WTC11 (cell line): ENCODE data around the gene AHRR. TPM values are rescaled to one million over a fixed set of nuclear protein-coding genes. Genes with fewer than 3 reads are reported as not detected.

ENCODE experiments used
- ATAC-seq: fragments of 200-7000 bp; cut with Tn5 transposase; 2 replicates; pipeline ENCODE4 v1.10.0; 2021; ENCODE audit warnings: mild to moderate bottlenecking, moderate library complexity
- CTCF ChIA-PET: fragments of 300-600 bp; sonication (Branson Sonifier 250); formaldehyde crosslinking; loops from one replicate; lab custom pipeline; 2021; ENCODE audit warnings: antibody characterized with exemption; lab: Charles Lee
- POLR2A ChIA-PET: fragments of 350-600 bp; sonication (Branson Sonifier 250); formaldehyde crosslinking; loops from one replicate; lab custom pipeline; 2021; ENCODE audit warnings: antibody characterized with exemption; lab: Charles Lee
- DNase-seq: peaks from one replicate; pipeline ENCODE4 v3.0.0; 2021; ENCODE audit warnings: low spot score
- H3K27ac Mint-ChIP-seq: 2 replicates; pipeline ENCODE4 v1.8.0; 2021; ENCODE audit warnings: mixed read lengths
- H3K27me3 Mint-ChIP-seq: 2 replicates; pipeline ENCODE4 v1.8.0; 2021; ENCODE audit warnings: low read depth, mild to moderate bottlenecking, moderate library complexity, mixed read lengths
- H3K36me3 Mint-ChIP-seq: 2 replicates; pipeline ENCODE4 v1.8.0; 2021; ENCODE audit warnings: mixed read lengths
- H3K4me1 Mint-ChIP-seq: 2 replicates; pipeline ENCODE4 v1.8.0; 2022; ENCODE audit warnings: mixed read lengths
- H3K4me3 Mint-ChIP-seq: 2 replicates; pipeline ENCODE4 v1.8.0; 2021; ENCODE audit warnings: mild to moderate bottlenecking, moderate library complexity, mixed read lengths
- H3K9me3 Mint-ChIP-seq: 2 replicates; pipeline ENCODE4 v1.8.0; 2021; ENCODE audit warnings: mixed read lengths
- ATF1 ChIP-seq: sonication (generic); formaldehyde crosslinking; IDR thresholded peaks from 2 replicates; pipeline ENCODE4 v1.8.1; 2023; ENCODE audit warnings: mild to moderate bottlenecking, moderate library complexity, missing genetic modification reagents
- CBFB ChIP-seq: sonication (generic); formaldehyde crosslinking; IDR thresholded peaks from 2 replicates; pipeline ENCODE4 v1.8.1; 2022; ENCODE audit warnings: mild to moderate bottlenecking, low read depth, missing genetic modification reagents
- EMX1 ChIP-seq: fragments of 250-450 bp; sonication (Bioruptor Pico); IDR thresholded peaks from 2 replicates; pipeline ENCODE4 v1.8.0; 2021; ENCODE audit warnings: mild to moderate bottlenecking
- ETV6 ChIP-seq: sonication (generic); formaldehyde crosslinking; IDR thresholded peaks from 2 replicates; pipeline ENCODE4 v1.8.1; 2022; ENCODE audit warnings: mild to moderate bottlenecking, missing genetic modification reagents
- FOXK1 ChIP-seq: sonication (generic); formaldehyde crosslinking; IDR thresholded peaks from 2 replicates; pipeline ENCODE4 v1.8.0; 2022; ENCODE audit warnings: mild to moderate bottlenecking, moderate library complexity, missing genetic modification reagents
- GABPB1 ChIP-seq: sonication (generic); formaldehyde crosslinking; IDR thresholded peaks from 2 replicates; pipeline ENCODE4 v1.8.1; 2023; ENCODE audit warnings: mild to moderate bottlenecking, missing genetic modification reagents
- HMGA2 ChIP-seq: fragments of 250-450 bp; sonication (Bioruptor Pico); IDR thresholded peaks from 2 replicates; pipeline ENCODE4 v1.4.0; 2021; ENCODE audit warnings: mild to moderate bottlenecking, moderate library complexity
- JAZF1 ChIP-seq: fragments of 250-450 bp; sonication (Bioruptor Pico); IDR thresholded peaks from 2 replicates; pipeline ENCODE4 v1.9.0; 2021; ENCODE audit warnings: moderate library complexity, mild to moderate bottlenecking, inconsistent platforms
- JUN ChIP-seq: sonication (generic); formaldehyde crosslinking; IDR thresholded peaks from 2 replicates; pipeline ENCODE4 v1.8.0; 2023; ENCODE audit warnings: mild to moderate bottlenecking, missing genetic modification reagents
- MYBL2 ChIP-seq: sonication (generic); formaldehyde crosslinking; IDR thresholded peaks from 2 replicates; pipeline ENCODE4 v1.8.1; 2023; ENCODE audit warnings: mild to moderate bottlenecking, moderate library complexity, missing genetic modification reagents
- NR2C2 ChIP-seq: sonication (generic); formaldehyde crosslinking; IDR thresholded peaks from 2 replicates; pipeline ENCODE4 v1.8.0; 2022; ENCODE audit warnings: mild to moderate bottlenecking, missing genetic modification reagents
- SMAD4 ChIP-seq: sonication (generic); formaldehyde crosslinking; IDR thresholded peaks from 2 replicates; pipeline ENCODE4 v1.8.0; 2022; ENCODE audit warnings: mild to moderate bottlenecking, missing genetic modification reagents
- TEAD4 ChIP-seq: sonication (generic); formaldehyde crosslinking; IDR thresholded peaks from 2 replicates; pipeline ENCODE4 v1.8.0; 2022; ENCODE audit warnings: mild to moderate bottlenecking, missing genetic modification reagents
- TP53 ChIP-seq: sonication (generic); formaldehyde crosslinking; IDR thresholded peaks from 2 replicates; pipeline ENCODE4 v1.8.1; 2023; ENCODE audit warnings: mild to moderate bottlenecking, missing genetic modification reagents
- ZBTB21 ChIP-seq: sonication (generic); formaldehyde crosslinking; IDR thresholded peaks from 2 replicates; pipeline ENCODE4 v1.8.1; 2023; ENCODE audit warnings: mild to moderate bottlenecking, missing genetic modification reagents, borderline replicate concordance
- ZNF396 ChIP-seq: fragments of 250-450 bp; sonication (Bioruptor Pico); IDR thresholded peaks from 2 replicates; pipeline ENCODE4 v1.8.0; 2021; ENCODE audit warnings: mild to moderate bottlenecking, moderate library complexity, borderline replicate concordance
- ZNF423 ChIP-seq: fragments of 250-450 bp; sonication (Bioruptor Pico); IDR thresholded peaks from 2 replicates; pipeline ENCODE4 v2.1.2; 2022; ENCODE audit warnings: mild to moderate bottlenecking, moderate library complexity
- total RNA-seq: library from RNA; stranded (reverse); gene quantifications from 3 replicates; pipeline ENCODE4 v1.2.3, GENCODE V29; 2021
- TF ChIP-seq, protein P1 (sequence below): sonication (generic); formaldehyde crosslinking; IDR thresholded peaks from 2 replicates; pipeline ENCODE4 v1.8.1; 2022; ENCODE audit warnings: low read depth, mild to moderate bottlenecking, moderate library complexity, missing genetic modification reagents, borderline replicate concordance
- TF ChIP-seq, protein P2 (sequence below): fragments of 250-450 bp; sonication (Bioruptor Pico); IDR thresholded peaks from 2 replicates; pipeline ENCODE4 v1.8.0; 2021; ENCODE audit warnings: mild to moderate bottlenecking
- TF ChIP-seq, protein P3 (sequence below): sonication (generic); formaldehyde crosslinking; IDR thresholded peaks from 2 replicates; pipeline ENCODE4 v1.8.0; 2023; ENCODE audit warnings: missing genetic modification reagents
- TF ChIP-seq, protein P4 (sequence below): sonication (generic); formaldehyde crosslinking; IDR thresholded peaks from 2 replicates; pipeline ENCODE4 v1.8.1; 2022; ENCODE audit warnings: mild to moderate bottlenecking, missing genetic modification reagents, moderate library complexity, borderline replicate concordance
- TF ChIP-seq, protein P5 (sequence below): sonication (generic); formaldehyde crosslinking; IDR thresholded peaks from 2 replicates; pipeline ENCODE4 v1.8.1; 2023; ENCODE audit warnings: mild to moderate bottlenecking, missing genetic modification reagents, moderate library complexity
- TF ChIP-seq, protein P6 (sequence below): sonication (generic); formaldehyde crosslinking; IDR thresholded peaks from 2 replicates; pipeline ENCODE4 v1.8.1; 2023; ENCODE audit warnings: mild to moderate bottlenecking, missing genetic modification reagents

The AHRR gene
- total RNA-seq, 1 experiment from 2014 or later = 4.5 TPM

DNA sequence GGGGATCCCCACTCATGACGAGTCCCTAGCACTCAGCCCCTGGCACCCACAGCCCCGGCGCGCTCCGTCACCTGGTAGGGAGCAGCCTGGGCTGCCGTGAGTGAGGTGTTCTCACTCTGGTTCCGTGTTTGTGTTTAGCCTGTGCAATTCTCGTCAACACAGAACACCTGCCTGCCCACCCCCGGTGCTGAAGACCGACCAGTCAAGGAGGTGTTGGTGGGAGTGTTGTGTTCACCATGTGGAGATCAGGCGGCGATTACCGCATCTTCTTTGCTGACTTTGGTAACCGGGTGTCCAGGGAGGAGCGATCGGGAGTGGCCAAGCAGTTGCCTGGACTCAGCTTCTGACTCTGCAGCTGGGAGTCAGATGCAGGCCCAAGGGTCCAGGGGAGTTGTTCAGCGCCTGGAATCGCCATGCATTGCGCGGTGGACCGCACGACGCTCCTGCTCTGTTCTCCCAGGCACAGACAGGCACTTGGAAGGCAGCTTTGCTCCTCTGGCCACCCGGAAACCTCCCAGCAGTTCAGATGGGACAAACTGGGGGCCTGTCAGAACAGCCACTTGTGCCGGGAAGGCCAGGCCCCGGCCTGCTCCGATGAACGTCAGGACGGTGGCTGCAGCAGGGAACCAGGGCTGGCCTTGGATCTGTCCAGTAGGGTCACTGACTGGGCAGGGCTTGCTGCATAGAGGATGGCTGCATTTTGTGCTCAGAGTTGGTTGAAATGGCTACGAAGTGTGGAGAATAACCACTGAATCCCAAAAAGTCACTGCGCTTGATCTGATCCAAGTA lies 149.6 kb downstream of the AHRR start:
- H3K27me3 Mint-ChIP-seq = peaks cover 32% of the 10 kb centered on the region
- DNase-seq (peak; percentile 9), ATAC-seq (no peak)
- CTCF ChIA-PET = interaction anchor here (0.9 to 4.3 kb wide), 5 partner anchors 23 to 199 kb away, joined by 4 to 23 read pairs (median 5); no protein-coding TSS in a partner anchor
- H3K9me3 Mint-ChIP-seq = no peaks in the 10 kb centered on the region
- H3K4me1 Mint-ChIP-seq = peaks cover 9% of the 10 kb centered on the region
- POLR2A ChIA-PET = no interaction called here
- no peaks in the 10 kb centered on the region; the same call in 1 of the 2 replicates for H3K36me3 Mint-ChIP-seq
- TF ChIP-seq ZBTB21 (CRISPR knock-in tag) (no peak), ATF1 (CRISPR knock-in tag) (no peak), ETV6 (CRISPR knock-in tag) (no peak), TP53 (CRISPR knock-in tag) (no peak), TEAD4 (CRISPR knock-in tag) (no peak), HMGA2 (CRISPR knock-in tag) (no peak), ZNF423 (CRISPR knock-in tag) (no peak)
- TF ChIP-seq, protein P1, sequence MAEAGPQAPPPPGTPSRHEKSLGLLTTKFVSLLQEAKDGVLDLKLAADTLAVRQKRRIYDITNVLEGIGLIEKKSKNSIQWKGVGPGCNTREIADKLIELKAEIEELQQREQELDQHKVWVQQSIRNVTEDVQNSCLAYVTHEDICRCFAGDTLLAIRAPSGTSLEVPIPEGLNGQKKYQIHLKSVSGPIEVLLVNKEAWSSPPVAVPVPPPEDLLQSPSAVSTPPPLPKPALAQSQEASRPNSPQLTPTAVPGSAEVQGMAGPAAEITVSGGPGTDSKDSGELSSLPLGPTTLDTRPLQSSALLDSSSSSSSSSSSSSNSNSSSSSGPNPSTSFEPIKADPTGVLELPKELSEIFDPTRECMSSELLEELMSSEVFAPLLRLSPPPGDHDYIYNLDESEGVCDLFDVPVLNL (CRISPR knock-in tag) = no peak
- peak overlapping the region; percentile 64 for H3K4me3 Mint-ChIP-seq
- H3K27ac Mint-ChIP-seq = no peak overlapping the region

DNA sequence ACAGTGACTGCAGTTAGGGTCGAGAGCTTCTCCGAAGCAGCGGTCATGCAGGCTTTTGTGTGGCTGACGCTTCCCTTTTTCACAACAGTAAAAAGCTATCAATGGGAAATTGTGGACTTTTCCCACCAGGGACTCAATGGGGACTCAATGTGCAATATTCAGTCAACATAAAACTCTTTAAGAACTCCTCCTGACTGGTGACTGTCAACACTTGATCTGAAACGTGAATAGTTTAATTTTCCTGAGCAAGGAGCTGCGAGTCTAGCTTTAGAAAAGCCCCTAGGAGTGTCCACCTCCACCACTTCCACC lies 150.2 kb downstream of the AHRR start:
- no peak for ATAC-seq
- peaks cover 37% of the 10 kb centered on the region for H3K27me3 Mint-ChIP-seq
- H3K4me1 Mint-ChIP-seq = peaks cover 9% of the 10 kb centered on the region
- no peak overlapping the region for H3K27ac Mint-ChIP-seq
- no peaks in the 10 kb centered on the region for H3K9me3 Mint-ChIP-seq
- H3K4me3 Mint-ChIP-seq = peak overlapping the region; percentile 64
- POLR2A ChIA-PET = no interaction called here
- TF ChIP-seq, protein P2, sequence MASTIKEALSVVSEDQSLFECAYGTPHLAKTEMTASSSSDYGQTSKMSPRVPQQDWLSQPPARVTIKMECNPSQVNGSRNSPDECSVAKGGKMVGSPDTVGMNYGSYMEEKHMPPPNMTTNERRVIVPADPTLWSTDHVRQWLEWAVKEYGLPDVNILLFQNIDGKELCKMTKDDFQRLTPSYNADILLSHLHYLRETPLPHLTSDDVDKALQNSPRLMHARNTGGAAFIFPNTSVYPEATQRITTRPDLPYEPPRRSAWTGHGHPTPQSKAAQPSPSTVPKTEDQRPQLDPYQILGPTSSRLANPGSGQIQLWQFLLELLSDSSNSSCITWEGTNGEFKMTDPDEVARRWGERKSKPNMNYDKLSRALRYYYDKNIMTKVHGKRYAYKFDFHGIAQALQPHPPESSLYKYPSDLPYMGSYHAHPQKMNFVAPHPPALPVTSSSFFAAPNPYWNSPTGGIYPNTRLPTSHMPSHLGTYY (CRISPR knock-in tag) = no peak
- no peak for TF ChIP-seq SMAD4 (CRISPR knock-in tag)
- TF ChIP-seq, protein P3, sequence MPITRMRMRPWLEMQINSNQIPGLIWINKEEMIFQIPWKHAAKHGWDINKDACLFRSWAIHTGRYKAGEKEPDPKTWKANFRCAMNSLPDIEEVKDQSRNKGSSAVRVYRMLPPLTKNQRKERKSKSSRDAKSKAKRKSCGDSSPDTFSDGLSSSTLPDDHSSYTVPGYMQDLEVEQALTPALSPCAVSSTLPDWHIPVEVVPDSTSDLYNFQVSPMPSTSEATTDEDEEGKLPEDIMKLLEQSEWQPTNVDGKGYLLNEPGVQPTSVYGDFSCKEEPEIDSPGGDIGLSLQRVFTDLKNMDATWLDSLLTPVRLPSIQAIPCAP (CRISPR knock-in tag) = no peak
- TF ChIP-seq GABPB1 (CRISPR knock-in tag) = no peak
- no peak for TF ChIP-seq TP53 (CRISPR knock-in tag)
- TF ChIP-seq FOXK1 (CRISPR knock-in tag) = no peak
- TF ChIP-seq EMX1 = no peak
- TF ChIP-seq, protein P4, sequence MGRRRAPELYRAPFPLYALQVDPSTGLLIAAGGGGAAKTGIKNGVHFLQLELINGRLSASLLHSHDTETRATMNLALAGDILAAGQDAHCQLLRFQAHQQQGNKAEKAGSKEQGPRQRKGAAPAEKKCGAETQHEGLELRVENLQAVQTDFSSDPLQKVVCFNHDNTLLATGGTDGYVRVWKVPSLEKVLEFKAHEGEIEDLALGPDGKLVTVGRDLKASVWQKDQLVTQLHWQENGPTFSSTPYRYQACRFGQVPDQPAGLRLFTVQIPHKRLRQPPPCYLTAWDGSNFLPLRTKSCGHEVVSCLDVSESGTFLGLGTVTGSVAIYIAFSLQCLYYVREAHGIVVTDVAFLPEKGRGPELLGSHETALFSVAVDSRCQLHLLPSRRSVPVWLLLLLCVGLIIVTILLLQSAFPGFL = no peak
- TF ChIP-seq CBFB = no peak
- TF ChIP-seq, protein P5, sequence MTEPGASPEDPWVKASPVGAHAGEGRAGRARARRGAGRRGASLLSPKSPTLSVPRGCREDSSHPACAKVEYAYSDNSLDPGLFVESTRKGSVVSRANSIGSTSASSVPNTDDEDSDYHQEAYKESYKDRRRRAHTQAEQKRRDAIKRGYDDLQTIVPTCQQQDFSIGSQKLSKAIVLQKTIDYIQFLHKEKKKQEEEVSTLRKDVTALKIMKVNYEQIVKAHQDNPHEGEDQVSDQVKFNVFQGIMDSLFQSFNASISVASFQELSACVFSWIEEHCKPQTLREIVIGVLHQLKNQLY (CRISPR knock-in tag) = no peak
- no peak for TF ChIP-seq MYBL2 (CRISPR knock-in tag)
- no peak for TF ChIP-seq JUN (CRISPR knock-in tag)
- TF ChIP-seq ATF1 (CRISPR knock-in tag) = no peak
- TF ChIP-seq NR2C2 = no peak
- TF ChIP-seq ZNF396 (CRISPR knock-in tag) = no peak
- TF ChIP-seq, protein P6, sequence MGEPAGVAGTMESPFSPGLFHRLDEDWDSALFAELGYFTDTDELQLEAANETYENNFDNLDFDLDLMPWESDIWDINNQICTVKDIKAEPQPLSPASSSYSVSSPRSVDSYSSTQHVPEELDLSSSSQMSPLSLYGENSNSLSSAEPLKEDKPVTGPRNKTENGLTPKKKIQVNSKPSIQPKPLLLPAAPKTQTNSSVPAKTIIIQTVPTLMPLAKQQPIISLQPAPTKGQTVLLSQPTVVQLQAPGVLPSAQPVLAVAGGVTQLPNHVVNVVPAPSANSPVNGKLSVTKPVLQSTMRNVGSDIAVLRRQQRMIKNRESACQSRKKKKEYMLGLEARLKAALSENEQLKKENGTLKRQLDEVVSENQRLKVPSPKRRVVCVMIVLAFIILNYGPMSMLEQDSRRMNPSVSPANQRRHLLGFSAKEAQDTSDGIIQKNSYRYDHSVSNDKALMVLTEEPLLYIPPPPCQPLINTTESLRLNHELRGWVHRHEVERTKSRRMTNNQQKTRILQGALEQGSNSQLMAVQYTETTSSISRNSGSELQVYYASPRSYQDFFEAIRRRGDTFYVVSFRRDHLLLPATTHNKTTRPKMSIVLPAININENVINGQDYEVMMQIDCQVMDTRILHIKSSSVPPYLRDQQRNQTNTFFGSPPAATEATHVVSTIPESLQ (CRISPR knock-in tag) = no peak
- TF ChIP-seq JAZF1 (CRISPR knock-in tag) = no peak
- TF ChIP-seq, all 79 proteins: peak for 0
- CTCF ChIA-PET = interaction anchor here (0.9 to 4.3 kb wide), 5 partner anchors 23 to 198 kb away, joined by 4 to 23 read pairs (median 5); no protein-coding TSS in a partner anchor
- DNase-seq = no peak
- H3K36me3 Mint-ChIP-seq = no peaks in the 10 kb centered on the region
